Measurements from ENCODE around the gene ACOX2.

Gene ACOX2

DNA sequence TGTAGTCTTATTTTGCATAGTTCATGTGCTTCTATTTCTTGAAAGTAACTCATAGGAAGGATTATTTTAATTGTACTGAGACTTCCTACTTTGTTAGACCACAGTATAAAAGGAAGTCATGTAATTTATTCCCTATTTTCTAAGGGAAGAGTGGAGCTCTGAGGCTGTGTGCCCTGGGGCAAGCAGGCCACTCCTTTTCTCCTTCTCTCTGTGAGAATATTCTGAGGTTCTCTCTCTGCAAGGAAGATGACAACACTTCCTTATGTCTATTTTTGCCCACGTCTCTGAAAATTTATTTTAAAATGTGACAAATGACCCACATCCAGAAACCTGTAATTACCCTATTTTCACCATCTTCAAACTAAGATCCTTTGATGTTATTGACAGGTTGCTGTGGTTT, 34.1 kb downstream of the ACOX2 start:
- no peak for DNase-seq

DNA sequence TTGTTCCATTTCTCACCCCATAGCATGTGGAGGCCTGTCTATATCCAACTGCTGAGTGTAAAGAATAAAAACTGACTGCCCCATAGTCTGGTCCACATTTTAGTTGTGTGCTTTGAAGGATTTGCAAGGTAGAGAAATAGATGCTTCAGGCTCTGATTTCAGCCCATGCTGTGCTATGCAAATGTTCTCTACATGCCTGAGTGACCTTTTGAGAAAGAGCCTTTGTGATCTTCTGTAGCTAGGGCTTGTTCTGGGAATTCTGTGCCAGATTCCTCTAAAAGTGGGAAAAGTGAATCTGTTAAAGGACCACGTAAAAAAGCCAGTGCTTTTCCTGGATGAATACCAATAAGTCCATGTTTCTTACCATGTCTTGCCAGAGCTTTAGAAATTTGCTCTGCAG, 39.9 kb downstream of the ACOX2 start:
- no peak for DNase-seq

DNA sequence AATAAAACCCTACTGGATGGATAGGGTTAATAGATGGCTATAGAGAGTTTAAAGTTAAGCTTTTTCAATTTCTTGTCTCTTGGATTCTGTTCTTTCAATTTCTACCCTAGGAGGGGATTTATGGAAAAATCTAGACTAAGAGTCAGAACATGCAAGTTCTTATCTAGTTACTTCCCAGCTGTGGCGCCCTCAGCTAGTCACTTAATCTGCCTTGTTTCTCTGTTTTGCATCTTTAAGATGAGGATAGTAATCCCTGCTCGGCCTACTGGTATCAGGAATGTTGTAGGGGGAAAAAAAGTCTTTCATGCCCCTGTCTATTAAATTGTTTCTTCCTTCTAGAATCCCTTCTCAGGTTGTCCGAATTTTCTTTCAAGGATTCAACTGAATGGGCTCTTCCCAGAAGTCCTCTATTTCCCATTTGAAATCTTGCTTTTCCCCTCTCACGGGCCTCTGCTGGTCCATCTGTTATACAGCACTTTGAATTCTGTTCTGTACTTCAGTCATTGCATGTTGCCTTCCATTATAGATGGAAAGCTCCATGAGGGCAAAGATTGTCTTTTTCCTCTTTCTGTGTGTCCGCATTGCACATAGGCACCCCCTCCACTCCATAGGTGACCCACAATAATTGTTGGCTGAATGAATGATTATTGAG, 40.7 kb downstream of the ACOX2 start:
- no peak for DNase-seq

DNA sequence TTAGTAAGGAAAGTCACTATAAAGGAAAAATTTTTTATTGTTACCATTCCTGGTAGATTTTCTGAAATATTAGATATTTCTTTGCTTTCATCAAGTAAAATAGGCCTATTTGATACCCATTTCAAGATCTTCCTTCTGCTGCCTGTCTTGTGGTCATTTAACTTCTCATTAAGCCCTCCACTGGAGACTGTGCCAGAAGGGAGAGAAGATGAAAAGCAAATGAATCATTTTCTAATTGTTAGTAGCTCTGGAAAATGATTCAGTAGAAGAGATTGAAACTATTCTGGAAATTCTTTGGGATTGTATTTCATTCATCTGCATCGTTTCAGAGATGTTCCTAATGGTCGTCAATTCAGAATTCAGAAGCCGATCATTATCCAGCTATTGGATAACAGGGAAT, 41.9 kb downstream of the ACOX2 start:
- DNase-seq: no peak

DNA sequence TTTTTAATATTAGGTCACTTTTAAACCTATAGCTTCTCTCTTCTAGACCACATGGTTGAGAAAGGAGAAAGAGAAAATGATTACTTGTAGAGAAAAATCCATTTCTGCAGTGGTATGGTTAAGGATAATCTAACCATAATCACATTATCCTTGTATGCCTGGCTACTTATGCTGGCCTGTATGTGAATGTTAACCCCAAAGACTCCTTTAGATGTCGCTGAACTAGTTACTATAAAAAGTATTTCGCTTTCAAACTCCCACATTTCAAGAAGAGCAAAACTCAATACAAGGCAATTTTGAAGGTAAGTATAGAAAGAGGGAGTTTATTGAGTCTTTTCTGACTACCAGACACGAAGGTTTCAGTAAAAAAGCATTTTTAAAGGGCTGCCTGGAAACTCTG, 42.9 kb downstream of the ACOX2 start:
- DNase-seq: no peak

DNA sequence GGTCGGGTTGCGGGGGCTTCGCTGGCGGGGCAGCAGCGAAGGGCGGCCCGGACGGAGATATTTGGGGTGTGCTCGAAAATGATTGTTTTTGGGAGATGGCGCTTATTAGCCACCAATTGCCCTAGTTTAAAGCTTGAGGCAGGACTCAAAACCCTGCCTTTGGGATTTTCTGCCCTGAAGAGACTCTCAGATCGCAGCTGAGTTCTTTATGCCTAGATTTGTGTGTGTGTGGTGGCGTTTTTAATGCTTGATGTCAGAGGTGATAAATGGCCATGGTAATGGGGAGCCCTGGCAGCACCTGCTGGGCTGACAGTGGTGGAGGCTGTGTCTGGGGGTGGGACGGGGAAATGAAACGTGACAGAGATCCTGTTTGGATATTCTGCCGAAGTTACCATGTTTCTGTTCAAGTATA, 44.5 kb downstream of the ACOX2 start:
- no peak for DNase-seq

DNA sequence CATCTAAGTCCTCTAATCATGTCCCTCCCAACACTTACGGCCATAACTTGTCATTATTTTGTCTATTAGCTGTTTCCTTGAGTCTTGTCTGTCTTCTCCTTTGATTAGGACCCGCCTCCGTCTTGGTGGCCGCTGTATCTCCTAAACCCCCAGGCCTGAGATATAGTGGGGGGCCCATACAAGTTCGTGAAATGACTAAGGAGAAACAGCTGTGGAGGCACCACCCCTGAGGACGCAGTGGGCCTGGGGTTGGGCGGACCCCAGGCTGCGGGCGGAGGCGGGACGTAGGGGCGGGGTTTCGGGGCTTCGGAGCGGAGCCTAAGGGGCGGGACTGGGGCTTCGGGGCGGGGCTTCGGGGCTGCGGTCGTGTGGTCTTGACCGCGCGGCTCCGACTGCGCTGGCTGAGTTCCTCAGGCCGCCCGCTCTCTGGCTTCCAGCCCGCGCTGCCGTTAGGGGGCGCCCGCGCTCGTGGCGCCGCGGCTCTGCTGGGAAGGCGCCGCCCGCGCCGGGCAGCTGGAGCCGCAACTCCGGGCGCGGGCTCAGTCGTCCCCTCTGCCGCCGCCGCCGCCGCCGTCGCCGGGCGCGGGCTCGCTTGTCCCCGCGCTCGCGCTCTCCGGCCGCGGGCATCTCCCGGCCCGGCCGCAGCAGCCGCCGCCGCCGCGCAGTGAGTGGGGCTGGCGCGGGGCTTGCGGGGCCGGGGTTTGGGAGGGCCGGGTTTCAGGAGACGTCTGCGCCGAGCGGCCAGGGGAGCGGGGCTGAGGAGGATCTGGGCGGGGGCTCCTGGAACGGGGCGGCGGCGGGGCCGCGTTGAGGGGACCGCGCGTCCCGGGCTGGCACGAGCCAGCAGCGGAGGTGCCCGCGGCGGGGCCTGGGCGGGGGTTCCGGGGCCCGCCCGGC, 45.2 kb downstream of the ACOX2 start, which contains the start of gene KCTD6:
Gene KCTD6, plus strand, starts transcription at position 591 of the 897 bp plus-strand sequence. CDS start 6,660 bp downstream, outside the sequence.
- peak; percentile 79 for DNase-seq

DNA sequence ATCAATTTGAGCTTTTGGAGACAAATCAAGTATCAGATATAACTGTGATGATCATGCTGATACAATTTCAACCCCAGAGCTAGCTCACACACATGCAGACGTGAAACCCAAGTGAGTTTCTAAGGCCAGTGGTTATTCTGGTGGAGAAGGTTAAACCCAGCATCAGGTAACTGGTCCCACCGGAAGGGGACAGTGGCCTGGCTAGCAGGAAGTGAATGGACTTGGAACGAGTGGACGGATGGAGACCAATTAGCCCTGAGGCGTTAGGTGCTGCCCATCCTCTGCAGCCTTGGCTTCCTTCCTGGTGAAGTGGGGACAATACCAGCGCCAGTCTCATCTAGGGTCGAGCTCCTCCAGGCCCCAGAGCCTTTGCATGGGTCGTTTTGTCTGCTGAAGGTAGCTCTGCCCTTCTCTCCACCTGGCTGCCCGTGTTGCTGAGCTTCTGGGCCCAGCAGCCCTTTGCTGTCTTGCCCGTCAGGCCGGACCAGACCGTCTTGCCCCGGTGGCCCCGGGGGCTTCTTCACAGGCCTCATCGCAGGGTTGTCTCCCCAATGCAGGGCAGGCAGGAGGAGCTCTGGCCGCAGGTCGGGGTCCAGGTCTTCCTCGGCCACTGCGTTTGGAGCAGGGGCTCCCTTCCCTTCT, 46.0 kb downstream of the ACOX2 start:
- peak; percentile 9 for DNase-seq

DNA sequence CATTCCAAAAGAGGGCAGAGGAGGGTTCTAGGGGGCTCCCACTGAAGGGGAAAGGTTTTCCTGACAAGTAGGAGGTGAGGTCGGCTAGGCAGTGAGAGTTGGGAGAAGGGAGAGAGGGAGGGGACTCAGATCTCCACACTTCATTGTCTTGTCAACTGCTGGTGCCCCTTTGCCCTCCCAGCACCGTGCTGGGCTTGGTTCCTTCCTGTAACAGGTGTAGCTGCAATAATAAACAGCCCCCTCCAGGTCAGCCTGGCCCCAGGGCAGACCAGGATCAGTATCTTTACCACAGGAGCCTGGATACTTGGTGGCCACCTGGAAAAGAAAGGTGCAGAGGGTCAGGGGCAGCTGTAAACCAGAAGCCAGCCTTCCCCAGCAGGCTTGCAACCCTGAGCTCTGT, 48.0 kb downstream of the ACOX2 start:
- DNase-seq: no peak

DNA sequence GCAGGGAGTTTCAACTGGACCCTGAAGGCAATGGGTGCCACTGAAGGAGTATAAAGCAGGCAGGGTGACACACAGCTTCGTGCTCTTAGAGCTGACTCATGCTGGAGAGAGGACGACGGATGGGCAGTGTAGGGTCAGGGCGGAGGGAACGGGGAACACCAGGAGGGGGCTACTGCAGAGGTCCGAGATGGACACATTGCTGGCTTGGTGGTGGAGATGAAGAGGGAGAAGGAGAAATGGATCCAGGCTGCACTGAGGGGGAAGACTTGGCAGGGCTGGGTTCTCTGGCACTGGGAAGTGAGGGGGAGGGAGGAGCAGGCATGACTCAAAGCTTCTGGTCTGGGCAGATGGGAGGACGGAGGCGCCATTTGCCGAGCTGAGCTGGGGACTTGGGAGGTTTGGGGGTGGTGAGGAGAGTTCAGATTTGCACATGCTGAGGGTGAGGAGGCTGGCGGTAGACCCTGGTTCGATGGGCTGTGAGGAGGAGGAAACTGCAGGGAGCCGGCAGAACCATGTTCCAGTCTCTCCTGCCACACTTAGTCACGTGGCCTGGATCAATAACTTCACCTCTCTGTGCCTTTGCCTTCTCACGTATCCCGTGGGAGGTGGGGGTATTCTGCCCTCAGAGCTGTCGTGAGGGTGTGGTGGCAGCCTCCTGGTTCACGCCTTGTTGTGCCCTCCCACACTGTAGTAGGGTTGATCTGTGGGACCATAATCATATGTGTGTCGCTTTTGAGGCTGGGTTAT, 49.7 kb downstream of the ACOX2 start:
- no peak for DNase-seq

DNA sequence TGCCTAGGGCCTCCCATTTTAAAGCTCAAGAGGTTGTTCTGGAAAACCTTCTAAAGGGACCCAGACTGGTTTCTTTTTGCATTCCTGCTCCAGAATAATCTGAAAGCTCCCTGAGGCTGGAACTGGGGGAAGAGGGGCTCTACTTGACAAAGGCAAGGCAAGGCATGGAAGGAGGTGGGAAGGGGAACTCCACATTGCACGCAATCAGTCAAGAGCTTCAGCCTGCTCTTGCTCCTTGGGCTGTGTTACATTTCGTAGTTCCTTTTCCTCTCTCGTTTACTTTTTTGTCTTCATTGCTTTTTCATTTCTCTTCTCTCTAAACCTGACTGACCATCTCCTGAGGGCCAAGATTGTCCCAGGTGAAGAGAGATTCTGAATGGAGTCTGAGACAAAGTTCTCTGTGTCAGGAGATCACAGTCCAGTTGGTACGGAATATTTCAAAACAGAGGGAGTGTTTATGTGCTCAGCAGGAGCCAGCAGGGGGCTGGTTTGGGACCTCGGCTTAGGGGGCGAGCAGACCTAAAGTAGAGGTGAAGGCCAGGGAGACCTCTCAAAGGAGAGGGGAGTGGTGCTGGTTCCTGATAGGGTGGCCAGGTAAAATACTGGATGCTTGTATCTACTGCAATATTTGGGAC, 51.1 kb downstream of the ACOX2 start:
- DNase-seq: no peak

DNA sequence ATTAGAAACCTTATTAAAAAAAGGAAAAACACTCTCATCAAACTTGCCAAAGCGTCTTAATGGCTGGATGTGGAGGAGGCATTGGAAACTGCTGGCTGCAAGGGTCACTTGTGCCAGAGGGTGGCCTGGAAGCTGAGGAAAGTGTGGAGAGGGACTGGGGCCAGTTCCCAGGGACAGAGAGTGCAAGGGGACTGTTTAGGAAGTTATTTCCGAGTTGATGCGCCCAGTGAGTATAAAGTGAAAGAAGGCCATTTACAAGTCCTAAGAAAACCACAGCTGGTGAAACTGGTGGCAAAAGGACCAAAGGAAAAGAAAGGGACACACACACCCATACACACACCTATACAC, 52.3 kb downstream of the ACOX2 start:
- DNase-seq: no peak

DNA sequence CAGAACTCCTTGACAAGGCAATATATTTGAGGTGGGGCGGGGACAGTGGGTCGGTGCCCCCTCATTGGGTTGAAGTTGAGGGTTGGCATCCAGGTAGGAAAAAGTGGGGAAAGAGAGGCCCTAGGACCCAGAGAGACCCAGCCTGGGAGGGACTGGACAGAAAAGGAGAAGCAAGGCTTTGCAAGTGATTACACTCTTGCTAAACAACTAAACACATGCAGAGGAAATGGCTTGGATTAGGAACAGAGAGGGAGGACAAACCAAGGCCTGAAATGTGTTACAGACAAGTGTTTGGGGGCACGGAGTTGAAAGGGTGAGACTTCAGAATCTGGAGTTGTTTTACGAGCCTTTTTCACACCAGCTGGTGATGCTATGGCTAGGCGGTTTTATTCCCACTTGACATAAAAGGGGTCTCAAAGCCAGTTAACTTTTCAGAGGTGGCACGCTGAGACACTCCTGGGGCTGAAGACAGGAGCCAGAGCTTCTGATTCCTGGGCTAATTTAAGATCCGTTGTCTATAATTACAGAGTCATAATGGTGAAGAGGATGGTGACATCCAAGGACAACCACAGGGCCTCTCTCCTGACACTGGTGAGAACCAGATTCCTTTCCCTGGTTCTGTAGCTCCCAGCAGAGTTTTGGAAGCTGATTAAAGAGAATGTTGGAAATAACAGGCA, 52.8 kb downstream of the ACOX2 start:
- DNase-seq: no peak

DNA sequence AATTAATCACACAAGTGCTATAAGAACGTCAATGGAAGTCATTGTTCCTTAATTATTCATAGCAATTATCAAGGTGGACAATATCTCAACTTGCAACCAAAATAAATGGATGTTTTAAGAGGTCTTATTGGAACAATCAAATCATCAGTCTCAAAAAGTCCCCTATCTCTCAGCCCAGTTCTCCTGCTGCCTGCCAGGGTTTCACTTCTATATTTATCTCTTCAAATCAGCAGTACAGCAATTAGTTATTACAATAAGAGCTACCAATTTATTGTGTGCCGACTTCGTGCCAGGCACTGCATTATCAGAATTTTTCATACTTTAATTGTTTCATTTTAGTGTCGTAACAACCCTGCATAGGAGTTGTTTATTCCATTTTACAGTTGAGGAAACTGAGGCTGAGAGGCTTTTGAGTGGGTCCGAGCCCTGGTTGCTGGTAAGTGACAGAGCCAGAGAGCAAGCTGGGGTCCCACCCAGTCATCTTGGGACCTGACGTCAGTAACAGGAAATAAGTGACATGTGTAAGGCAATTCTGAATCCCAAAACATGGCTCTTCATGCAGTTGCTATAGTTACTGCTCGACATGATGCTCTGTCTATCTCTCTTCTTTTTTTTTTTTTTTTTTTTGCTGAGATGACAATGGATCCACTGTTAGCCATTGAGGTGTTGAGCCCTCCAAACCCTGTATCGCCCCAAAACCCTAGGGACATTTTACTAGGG, 53.9 kb downstream of the ACOX2 start:
- DNase-seq: no peak

DNA sequence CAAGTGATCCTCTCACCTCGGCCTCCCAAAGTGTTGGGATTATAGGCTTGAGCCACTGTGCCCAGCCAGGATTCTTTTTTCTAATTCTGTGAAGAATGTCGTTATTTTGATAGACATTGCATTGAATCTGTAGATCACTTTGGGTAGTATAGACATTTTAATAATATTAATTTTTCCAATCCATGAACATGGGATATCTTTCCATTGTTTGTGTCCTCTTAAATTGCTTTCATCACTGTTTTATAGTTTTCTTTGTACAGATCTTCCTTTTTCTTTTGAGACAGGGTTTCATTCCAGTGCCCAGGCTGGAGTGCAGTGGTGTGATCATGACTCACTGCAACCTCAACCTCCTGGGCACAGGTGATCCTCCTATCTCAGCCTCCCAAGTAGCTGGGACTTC, 56.7 kb downstream of the ACOX2 start:
- DNase-seq: no peak

DNA sequence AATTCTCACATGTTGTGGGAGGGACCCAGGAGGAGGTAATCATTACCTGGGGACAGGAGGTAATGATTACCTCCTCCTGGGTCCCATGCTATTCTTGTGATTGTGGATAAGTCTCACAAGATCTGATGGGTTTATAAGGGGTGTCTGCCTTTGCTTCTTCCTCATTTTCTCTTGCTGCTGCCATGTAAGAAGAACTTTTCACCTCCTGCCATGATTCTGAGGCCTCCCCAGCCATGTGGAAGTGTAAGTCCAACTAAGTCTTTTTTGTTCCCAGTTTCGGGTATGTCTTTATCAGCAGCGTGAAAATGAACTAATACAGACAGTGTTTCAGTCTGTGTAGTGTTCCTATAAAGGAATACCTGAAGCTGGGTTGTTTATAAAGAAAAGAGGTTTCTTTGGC, 58.2 kb downstream of the ACOX2 start:
- no peak for DNase-seq

DNA sequence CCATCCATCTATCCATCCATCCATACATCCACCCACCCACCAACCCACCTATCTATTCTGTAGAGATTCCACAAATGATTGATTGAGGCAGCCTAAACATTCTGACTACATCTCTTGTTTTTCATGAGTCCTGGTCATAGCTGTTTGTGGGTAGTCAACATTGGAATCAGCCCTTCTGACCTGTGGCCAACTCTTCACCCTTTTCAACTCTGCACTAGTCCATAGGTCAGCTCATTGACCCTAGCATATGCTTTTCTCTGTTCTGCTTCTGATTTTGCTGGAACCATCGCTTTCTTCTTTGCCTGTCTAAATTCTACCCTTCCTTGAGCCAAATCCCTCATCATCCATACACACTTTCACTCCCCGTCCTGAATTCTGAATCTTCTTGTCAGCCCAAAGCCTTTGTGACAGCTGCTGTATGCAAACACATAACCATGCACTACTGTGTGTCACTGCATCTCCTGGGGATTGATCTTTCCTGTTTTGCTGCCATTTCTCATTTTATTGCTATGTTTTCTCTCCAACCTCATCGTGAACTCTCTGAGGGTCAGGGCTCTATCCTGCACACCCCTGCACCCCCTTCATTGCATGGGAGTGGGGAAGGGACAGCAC, 61.9 kb downstream of the ACOX2 start:
- no peak for DNase-seq

DNA sequence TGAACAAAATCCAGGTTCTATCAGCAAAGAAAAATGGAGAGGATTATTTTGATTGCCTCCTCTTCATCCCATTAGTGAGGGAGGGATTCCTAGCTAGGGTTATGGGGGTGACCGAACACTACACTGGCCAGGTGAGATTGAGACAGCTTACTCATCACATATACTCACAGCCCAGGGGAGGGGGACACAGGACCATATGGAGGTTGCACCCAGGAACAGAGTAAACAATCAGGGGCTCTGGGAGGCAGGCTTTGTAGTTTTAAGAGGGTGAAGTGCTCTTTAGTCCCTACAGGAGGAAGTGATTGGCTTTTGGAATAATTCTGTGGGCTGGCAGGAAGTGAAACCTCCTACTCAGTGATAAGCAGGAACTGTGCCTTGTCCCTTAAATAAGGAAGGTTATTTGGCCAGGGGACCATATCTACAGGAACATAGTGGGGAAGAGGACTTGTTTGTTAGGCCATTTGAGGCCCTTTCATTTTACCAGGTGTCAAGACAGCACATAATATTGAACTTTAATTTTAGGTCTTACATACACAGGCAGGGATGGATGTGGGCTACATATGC, 62.6 kb downstream of the ACOX2 start:
- DNase-seq: no peak

DNA sequence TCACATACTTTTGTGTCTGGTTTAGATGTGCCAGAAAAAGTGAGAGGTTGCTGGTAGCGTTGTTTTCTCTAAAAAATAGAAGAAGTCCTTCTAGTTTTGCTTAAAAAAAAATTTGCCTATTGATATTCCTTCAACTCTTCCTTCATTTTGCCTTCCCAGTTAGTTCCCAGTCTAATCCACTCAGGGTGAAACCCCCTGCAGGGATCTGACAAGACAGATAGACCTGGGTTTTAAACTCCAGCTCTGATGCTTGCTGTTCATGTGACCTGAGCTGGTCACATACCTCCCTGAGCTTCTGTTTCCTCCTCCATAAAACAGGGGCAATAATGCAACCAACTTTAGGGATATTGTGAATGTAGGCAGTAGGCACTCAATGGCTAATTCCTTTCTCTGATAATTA, 63.7 kb downstream of the ACOX2 start:
- DNase-seq: no peak

All from activated gamma-delta T cell (primary cell).